Embryonic facial prominence (tissue), 1 donor: Measurements from ENCODE around the gene EFHD2.
"Not testable (repeated sequence)": the region's sequence is repeated elsewhere in the genome, so short reads cannot be mapped to it uniquely, and the experiment has no call there.

ENCODE experiments used
- DNase-seq: peaks from one replicate; pipeline ENCODE4 v3.0.0-alpha.2; 2016; ENCODE audit errors: extremely low spot score

The EFHD2 gene

DNA sequence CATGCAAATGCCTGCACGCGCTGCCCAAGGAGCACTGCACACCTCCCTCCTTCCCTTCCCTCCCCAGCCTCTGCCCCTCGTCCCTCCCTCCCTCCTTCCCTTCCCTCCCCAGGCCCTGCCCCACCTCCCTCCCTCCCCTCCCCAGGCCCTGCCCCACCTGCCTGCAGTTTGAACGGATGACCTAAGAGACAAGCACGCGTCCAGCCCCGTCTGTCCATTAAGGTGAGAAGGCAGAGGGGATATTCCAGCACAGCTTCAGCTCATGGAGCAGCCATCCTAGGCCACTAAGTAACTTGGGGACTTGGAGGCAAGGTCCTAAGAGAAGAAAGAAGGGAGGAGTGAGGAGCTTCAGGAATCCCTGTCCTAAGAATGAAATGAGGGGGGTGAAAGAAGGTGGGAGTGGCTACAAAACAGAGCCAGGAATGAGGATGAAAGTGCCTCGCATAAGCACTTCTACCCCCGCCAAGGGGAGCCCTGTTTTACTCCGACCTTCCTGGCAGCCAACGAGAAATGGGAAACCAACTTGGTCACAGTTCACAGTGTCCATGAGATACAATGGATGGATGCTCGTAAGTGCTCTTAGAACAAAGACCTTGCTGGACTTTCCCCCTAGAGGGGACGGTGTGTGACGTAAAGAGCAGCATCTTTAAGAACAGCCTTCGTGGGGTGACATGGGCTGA lies 21.3 kb upstream of the EFHD2 start:
- DNase-seq: no peak

DNA sequence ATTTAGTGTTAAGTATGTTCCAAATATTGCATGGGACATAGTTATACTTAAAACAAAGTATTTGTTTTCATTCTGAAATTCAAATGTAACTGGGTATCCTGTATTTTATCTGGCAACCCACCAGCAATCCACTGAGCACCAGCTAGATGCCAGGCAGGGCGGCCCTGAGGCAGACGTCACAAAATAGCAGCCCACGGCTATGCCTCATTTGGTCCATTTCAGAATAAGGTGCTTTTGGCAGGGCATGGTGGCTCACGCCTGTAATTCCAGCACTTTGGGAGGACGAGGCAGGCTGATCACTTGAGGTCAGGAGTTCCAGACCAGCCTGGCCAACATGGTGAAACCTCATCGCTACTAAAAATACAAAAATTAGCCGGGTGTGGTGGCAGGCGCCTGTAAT lies 19.9 kb upstream of the EFHD2 start:
- not testable (repeated sequence) for DNase-seq

DNA sequence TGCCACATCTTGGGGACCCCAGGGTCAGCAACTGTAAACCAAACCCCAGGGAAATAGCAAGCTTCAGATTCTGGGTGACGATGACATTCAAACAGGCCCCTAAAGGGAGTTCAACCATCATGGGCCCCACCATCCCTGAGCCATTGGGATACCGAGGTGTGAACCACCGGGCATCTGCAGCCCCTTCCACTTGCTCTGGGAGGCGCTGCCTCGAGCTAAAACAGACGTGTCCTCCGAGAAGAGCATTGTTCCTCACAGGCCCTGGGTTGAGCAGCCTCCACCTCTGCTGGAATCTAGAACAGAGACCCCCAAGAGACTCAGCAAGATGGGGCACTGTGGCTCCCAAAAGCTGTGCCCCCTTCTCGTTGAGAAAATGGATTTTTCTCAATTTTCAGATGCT lies 19.0 kb upstream of the EFHD2 start:
- DNase-seq: no peak

DNA sequence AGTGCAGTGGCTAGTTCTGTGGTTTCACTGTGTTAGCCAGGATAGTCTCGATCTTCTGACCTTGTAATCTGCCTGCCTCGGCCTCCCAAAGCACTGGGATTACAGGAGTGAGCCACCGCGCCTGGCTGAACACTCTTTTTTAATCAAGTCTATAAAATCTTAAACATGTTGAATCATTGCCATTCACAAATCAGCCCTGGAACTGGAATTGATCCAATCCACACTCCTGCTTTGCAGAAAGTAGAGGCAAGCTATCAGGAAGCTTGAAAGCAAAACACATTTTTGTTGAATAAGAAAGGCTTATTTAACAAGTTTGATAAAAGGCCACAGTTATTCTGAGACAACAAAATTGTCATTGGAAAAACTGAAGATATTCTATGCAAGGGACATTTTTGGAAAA lies 18.3 kb upstream of the EFHD2 start:
- no peak for DNase-seq

DNA sequence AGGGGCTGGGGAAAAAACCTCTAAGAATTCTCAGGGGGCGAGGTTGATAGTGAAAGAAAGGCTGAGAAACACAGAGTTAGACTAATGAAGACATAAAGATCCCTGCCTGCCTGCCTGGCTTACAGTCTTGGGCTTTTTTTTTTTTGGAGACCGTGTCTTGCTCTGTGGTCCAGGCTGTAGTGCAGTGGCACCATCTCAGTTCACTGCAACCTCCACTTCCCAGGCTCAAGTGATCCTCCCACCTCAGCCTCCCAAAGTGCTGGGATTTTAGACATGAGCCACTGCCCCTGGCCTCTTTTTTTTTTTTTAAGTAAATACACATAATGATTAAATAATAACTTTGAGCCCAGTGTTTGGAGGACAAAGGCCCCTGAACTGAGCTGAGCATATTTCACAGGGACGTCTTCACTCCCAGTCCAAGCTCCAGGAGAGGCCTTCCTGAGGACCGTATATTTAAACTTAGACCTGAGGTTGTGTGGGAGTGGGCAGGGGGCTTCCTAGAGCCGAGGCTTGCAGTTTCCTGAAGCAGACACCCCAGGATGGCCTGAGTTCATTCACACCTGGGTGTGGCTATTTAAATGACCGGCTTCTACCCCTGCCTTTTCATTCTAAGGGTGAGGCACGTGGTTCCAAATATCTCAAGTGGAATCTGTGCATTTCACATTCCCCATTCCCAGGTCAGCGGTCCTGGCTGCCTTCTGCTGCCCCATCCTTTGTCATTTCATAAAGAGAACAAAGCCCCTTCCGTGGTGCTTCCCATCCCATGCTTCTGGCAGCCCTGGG lies 16.0 kb upstream of the EFHD2 start:
- no peak for DNase-seq

DNA sequence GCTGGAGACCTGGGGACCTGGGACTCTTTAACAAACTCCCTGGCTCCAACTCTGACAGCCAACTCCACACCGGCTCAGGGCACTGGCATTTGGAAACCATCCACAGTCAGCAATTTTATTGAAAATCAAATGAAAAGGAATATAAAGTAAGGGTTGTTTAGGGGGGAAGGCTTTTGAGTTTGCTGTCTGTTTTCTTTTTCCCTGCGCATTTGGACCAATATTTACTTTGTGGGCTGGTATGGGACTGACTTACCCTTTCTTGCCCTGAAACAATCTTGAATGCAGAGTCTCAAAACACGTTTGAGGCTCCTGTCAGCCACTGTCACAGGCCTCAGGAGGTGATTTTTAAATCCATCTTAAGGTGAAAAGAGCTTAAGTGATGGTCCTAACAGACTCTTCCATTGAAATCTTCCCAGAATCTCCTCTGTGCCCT lies 15.4 kb upstream of the EFHD2 start:
- no peak for DNase-seq

DNA sequence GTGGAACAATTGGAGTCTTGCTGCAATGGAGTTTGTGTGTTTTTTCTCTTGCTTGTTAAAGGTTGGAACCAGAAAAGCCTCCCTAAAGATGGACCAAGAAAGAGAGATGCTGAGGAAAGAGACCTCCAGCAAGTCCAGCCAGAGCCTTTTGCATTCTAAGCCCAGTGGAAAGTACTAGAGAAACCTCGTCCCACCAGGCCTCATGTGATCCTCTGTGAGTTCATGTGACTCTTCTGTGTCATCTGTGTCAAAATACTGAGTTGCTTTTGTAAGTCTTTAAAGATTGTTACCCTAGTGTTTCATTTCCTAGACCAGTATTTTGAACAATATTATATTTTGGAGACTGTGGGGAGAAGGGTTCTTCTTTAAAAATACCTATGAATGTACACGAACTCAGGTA lies 12.5 kb upstream of the EFHD2 start:
- no peak for DNase-seq

DNA sequence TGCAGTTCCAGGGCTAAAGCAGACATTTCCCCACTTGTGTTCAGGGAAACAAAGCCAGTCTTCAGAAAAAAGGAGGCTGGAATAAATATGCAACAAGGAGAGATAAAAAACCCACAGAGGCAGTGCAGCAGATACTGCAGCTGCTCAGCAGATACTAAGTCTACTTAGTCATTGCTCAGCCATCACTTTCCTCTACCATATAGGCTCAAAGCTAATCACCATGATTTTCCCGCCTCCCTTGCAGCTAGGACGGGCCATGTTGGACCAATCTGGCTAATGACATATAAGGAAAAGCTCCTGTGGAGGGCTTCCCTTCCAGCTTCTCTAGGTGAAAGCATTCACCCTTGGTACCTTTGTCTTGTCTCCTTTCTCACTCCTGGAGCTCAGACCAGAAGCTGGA lies 10.0 kb upstream of the EFHD2 start:
- DNase-seq: no peak

DNA sequence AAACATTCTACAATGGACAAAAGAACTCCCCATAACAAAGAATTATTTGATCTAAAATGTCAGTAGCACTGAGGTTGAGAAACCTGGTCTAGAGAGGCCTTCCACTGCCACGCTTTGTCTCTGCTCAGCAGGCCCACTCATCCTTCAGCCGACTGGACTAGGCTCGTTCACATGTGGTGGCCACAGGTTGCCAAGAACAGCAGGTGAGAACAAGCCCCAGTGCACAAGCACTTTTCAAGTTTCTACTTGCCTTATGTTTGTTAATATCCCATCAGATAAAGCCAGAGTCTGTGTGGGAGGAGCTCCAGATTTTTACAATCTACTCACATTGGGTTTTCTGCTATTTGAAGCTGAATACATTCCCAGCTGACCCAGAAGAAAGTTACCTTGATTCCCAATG lies 9.1 kb upstream of the EFHD2 start:
- no peak for DNase-seq

DNA sequence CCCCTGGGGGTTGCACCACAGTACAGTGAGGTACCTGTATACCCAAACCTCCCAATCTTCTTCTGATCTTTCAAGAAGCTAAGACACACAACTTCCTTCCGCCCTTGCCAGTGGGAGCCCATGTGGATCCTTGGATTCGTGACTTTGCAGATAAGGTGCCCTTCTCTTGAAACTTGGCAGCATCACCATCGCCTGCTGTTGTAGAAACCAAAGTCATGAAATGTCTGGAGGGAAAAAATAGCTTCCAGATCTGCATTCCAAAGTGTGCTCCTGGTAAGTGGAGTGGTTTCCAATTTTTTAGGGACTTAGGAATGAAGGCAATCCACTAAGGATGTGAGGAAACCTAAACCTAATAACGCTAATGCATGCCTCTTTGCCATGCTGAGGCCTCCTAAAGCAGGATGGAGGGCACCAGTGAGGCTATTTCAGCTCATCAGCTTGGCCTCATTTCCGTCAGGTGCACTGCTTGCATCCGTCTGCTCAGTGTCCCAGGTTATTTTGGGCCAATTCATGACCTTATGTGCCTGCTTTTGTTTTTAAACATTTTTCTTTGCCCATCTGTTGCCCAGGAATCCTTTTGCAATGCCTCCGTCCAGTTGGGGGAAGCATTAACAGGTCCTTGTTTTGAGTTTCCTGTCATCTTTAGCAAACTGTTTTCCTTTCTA lies 8.2 kb upstream of the EFHD2 start:
- DNase-seq: no peak

DNA sequence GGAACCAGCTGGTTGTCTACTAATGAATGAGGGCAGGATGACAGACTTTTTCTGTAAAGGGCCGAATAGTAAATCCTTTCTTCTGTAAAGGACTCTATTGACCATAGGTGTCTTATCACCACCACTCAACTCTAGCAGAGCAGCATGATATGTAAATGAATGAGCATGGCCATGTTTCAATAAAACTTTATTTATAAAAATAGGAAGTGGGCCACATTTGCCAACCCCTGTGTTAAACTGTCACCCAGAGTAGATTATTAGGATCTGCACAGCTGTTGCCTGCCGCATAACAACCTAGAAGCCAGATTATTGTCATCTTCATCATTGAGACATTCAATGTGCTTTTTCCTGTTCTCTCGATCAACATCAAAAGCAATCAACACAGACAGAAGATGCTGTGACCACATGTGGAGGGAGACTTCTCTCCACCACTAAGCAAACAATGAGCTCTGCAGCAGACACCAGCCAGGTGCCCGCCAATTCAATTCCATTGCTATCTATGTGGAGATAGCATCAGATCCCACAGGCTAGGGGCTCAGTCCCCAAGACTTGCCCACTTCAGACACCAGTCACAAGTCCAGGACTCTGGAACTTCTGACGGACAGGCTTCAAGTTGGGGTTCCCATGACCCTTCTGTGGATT lies 6.8 kb upstream of the EFHD2 start:
- DNase-seq: no peak

DNA sequence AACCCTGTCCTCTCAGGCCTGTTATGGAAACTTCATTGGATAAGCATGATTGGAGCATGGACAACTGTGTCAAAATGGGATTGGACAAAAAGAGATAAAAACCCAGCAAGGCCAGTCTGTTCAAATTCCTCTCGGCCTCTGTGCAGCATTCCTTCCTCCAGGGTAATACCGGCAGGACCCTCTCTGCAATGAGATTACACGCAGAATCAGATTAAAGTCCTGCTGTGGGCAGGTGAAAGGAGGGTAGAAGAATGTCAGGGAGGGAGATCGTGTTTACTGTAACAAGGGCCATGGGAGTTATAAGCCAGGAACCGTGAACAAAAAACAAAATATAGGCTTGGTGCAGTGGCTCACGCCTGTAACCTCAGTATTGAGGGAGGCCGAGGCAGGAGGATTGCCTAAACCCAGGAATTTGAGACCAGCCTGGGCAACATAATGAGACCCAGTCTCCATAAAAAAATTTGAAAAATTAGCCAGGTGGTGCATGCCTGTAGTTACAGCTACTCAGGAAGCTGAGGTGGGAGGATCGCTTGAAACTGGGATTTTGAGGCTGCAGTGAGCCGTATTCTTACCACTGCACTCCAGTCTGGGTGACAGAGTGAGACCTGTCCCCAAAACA lies 5.6 kb upstream of the EFHD2 start:
- no peak for DNase-seq

DNA sequence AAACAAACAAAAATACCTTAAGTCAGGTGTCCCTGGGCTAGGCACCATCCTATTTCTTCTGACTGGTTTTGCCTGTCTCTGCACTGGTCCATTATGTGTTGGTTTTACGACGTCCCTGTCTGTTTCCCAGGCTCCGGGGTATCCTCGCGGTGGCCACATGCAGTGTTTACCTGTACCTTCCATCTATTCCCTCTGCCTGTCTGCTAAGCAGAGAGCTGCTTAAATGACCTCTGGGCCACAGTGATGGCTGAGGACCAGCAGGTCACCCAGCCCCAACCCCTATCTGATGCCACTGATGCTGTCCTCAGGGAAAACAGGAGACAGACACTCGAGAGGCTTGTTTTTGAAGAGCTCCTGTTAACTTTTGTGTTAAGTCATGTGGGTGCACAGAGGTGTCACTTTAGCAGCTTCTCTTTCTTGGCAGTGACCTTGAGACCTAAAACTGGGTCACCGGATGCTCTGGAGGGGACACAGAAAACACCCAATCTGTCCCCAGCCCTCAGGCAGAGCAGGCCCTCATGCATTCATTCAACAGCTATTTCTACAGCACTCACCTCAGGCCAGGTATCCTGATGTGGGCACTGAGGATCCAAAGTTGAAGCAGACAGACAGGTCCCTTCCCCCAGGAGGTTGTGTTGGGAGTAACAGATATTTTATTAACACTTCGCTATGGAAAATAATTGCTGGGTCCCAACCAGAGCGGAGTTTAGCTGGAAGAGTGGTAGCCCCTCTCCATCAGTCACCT lies 4.4 kb upstream of the EFHD2 start:
- DNase-seq: no peak

DNA sequence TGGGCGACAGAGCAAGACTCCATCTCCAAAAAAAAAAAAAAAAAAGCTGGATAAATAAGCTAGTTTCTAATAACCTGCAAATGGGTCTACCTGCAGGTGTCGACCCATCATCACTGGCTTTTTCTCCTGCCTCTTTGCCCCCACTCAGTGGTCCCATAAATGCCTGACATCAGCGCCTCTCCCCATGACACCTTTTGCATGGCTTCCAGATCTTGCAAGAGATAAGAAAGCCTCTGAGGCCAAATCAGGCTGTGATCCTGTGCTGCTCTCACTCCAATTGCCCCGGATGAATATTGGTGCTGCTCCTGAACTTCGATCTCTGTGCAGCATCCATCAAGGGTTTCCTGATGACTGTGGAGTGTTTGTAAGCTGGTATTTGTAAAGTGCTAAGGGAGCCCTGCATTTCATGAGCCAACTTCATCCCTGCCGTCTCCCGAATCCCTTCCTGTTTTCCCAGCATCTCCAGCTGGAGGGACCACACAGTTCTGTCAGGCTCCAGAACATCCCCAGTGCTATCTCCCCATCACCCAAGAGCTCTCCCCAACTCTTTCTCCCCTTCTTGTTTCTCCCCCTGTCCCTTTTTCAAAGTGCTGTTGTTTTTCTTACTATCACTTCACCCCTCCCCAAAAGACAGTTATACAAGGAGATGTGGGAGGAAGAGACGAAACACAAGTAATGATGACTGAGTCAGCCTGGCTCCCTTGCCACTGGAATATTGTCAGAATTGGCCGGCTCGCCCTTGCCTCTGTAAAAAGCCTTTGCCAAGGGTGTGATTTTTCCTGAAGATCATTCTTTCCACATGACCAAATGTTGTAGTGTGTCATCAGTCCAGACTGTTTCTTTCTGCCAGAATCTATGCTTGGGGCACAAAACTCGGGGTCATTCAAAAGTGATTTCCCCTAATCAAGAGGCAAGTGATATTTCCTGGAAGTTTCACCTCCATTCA lies 2.8 kb upstream of the EFHD2 start:
- DNase-seq: no peak

DNA sequence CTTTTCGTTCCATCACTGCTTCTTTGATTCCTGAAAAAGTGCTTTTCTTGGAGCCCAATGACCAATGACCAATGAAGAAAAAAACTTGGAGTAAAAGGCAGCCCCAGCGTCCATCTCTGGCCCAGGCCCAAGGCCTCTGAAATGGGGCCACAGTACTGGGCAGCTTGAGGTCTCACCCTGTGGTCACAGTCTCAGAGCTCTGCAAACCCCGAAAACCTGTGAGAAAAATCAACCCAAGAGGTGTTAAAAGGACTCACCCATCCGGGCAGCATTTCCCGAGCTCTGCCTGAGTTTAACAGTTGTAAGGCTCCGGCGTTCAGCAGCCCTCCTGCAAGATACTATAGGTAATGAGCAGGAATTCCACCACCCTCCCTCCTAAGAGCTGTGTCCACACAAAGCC lies 2.1 kb upstream of the EFHD2 start:
- no peak for DNase-seq

DNA sequence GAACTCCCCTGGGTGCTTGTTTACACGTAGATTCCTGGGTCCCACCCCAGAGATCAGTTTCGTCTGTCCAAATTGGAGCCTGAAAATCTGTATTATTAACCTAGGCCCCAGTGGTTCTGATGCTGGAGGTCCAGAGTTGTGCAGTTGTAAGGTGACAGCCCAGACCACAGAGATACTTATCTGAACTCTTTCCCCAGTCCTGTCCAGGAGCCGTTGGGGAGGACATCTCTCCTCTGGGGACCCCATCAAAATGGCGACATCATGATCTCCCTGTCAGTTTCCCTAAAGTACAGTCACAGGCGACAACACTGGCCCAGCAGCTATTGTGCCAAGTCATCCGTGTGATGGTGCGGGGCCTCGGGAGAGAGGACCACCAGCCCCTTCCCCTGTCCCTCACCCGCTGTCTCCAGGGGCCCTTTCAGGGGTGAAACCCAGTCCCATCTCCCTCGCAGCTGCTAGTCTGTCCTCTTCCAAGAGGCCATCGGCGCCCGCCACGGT lies 749 bp upstream of the EFHD2 start:
- DNase-seq: no peak

DNA sequence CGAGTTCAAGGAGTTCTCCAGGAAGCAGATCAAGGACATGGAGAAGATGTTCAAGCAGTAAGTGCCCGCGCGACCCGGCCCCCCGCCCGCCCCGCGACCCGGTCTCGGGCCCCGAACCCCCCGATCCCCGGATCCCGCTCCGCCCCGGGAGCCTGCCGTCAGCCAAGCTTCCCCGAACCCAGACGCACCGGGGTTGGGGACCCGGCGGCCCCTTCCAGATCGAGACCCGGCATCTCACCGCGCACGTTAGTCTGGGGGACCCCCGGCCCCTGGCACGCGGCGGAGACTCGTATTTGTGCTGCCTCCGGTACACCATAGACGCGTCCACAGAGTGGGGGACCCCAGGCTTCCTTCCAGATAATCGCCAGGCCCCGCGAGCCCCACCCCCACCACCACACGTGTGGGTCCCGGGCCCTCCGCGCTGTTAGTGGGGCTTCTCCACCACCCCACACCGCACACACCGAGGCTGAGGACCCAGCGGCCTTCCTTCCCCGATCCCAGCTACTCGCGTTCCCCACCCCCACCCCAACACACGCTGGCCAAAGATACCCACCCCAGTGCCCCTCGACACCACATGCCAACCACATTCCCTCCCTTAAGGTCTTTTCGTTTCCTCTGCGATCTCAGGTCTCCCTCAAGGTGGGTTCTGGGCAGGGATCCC lies 665 bp downstream of the EFHD2 start:
- no peak for DNase-seq

DNA sequence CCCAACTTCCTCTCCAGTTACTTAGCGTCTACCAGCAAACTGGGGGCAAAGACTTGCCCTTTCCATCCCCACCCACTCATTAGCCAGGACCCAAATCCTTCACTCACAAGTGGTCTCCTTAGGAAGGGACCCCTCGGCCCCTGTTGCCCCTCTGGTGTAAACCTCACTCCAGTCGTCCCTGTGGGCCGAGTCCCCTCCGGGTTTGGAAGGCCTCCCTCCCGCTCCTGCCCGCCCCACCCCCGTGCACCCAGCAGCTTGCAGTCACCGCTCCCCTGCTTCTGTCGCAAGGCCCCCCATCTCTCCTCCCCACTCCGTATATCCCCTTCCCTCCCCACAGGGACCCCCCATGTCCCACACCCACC lies 1.2 kb downstream of the EFHD2 start:
- DNase-seq: no peak

DNA sequence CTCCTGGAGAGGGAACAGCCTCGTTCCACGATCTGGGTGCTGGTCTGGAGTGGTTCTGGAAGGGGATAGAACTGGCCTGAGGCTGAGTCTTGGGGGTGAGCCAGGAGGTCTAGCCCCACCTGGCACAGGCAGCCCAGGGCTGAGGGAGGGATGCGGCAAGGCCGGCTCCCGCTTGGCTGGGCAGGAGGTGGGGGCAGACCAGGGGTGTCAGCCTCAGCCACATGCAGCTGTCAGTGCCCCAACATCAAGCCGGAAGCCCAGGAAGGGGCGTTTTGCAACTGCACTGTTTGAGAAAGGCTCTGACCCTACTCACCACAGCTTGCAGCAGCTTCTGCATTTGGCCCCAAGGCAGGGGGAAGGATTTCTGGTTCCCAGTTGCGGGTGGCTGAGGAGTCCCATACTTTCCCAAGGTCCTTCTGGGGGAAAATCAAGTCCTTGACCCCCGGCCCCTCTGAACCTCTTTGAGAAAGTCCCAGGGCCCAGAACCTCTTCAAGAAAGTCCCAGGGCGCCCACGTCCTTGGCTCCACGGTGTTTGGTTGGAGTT lies 2.0 kb downstream of the EFHD2 start:
- no peak for DNase-seq
